Muscle of leg (tissue), 11 donors: Measurements from ENCODE around the gene TRAPPC4. TPM values are rescaled to one million over a fixed set of nuclear protein-coding genes. Genes with fewer than 3 reads are reported as not detected.
"Not testable (repeated sequence)": the region's sequence is repeated elsewhere in the genome, so short reads cannot be mapped to it uniquely, and the experiment has no call there.

Experiments used
- DNase-seq: peaks from one replicate; pipeline ENCODE4 v3.0.0; 2013
- H3K27ac ChIP-seq: one replicate; pipeline ENCODE4 v1.5.1; 2013; ENCODE audit warnings: mild to moderate bottlenecking, low read length, control low read depth
- H3K27me3 ChIP-seq: one replicate; pipeline ENCODE4 v1.6.1; 2013; ENCODE audit warnings: low read length; ENCODE audit not compliant: control insufficient read depth, insufficient read depth
- H3K36me3 ChIP-seq: one replicate; pipeline ENCODE4 v1.6.1; 2013; ENCODE audit warnings: low read length; ENCODE audit not compliant: control insufficient read depth, insufficient read depth
- H3K4me1 ChIP-seq: one replicate; pipeline ENCODE4 v1.6.1; 2013; ENCODE audit warnings: low read length; ENCODE audit not compliant: control insufficient read depth, insufficient read depth
- H3K4me3 ChIP-seq: one replicate; pipeline ENCODE4 v1.5.1; 2013; ENCODE audit warnings: low read length, control low read depth
- H3K9me3 ChIP-seq: replicated peaks from 2 replicates; pipeline ENCODE4 v1.6.1; 2013; ENCODE audit warnings: low read depth, low read length; ENCODE audit not compliant: control insufficient read depth
- whole genome bisulfite sequencing: methylation state at CpG from one replicate; pipeline ENCODE4 v1.1.5; 2013; ENCODE audit warnings: missing lambda C conversion rate; ENCODE audit not compliant: insufficient coverage; 5-methylcytosine and 5-hydroxymethylcytosine counted together
- polyA plus RNA-seq, 8 donors: library from polyadenylated mRNA; unstranded; fragments of 120-200 nt; gene quantifications; one replicate each; pipeline versions ENCODE4 v1.2.1 to v1.2.3, GENCODE V29; 2013; ENCODE audit warnings: inconsistent platforms in 1 of 8, low replicate concordance in 1 of 8; ENCODE audit not compliant: insufficient read length in 8 of 8, insufficient read depth in 1 of 8
- total RNA-seq: library from RNA; stranded (reverse); fragments of 120-200 nt; gene quantifications from one replicate; pipeline ENCODE4 v1.2.4, GENCODE V29; 2013

The TRAPPC4 gene
- total and polyA plus RNA-seq, 9 donors: 41.9 to 56.3 (median 48.5) TPM

DNA sequence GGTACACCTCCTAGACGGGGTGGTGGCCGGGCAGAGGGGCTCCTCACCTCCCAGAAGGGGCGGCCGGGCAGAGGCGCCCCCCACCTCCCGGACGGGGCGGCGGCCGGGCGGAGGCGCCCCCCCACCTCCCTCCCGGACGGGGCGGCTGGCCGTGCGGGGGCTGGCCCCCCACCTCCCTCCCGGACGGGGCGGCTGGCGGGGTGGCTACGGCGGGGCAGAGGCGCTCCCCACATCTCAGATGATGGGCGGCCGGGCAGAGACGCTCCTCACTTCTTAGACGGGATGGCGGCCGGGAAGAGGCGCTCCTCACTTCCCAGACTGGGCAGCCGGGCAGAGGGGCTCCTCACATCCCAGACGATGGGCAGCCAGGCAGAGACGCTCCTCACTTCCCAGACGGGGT lies 40.6 kb downstream of the TRAPPC4 start:
- H3K27me3 ChIP-seq, DNase-seq: not testable (repeated sequence)
- 80% methylated on average over 1 of the region's 35 CpGs for WGBS

GRCh38 chr11:119061256-119061655 lies 42.7 kb downstream of the TRAPPC4 start:
- Histone ChIP-seq H3K27ac (no peak overlapping the region), H3K4me1 (peaks cover 10% of the 10 kb centered on the region), H3K36me3 (no peaks in the 10 kb centered on the region), H3K4me3 (no peak overlapping the region), H3K27me3 (no peaks in the 10 kb centered on the region), H3K9me3 (no peaks in the 10 kb centered on the region)
- 100% methylated on average over 1 of the region's 3 CpGs for WGBS
- DNase-seq: no peak

More for the DNA sequence above, 40.6 kb downstream of the TRAPPC4 start:
- H3K27ac ChIP-seq, H3K4me3 ChIP-seq, H3K9me3 ChIP-seq: not testable (repeated sequence)
- H3K36me3 ChIP-seq: peaks cover 16% of the 10 kb centered on the region
- H3K4me1 ChIP-seq: peaks cover 18% of the 10 kb centered on the region

GRCh38 chr11:119062779-119063178 lies 44.2 kb downstream of the TRAPPC4 start:
- no peaks in the 10 kb centered on the region for H3K9me3 ChIP-seq
- H3K27ac ChIP-seq: no peak overlapping the region
- 81% methylated on average over 3 of the region's 5 CpGs for WGBS
- no peak overlapping the region for H3K4me3 ChIP-seq
- peaks cover 12% of the 10 kb centered on the region for H3K4me1 ChIP-seq
- DNase-seq: no peak
- H3K36me3 ChIP-seq: no peaks in the 10 kb centered on the region
- no peaks in the 10 kb centered on the region for H3K27me3 ChIP-seq

- H3K9me3 ChIP-seq: no peaks in the 10 kb centered on the region
- no peaks in the 10 kb centered on the region for H3K27me3 ChIP-seq
- H3K36me3 ChIP-seq: peaks cover 11% of the 10 kb centered on the region
- peaks cover 12% of the 10 kb centered on the region for H3K4me1 ChIP-seq
- H3K27ac ChIP-seq: no peak overlapping the region
- no peak overlapping the region for H3K4me3 ChIP-seq
- DNase-seq: no peak
- WGBS: 40% methylated on average over 4 of the region's 4 CpGs
Measured at GRCh38 chr11:119065369-119065768, 46.8 kb downstream of the TRAPPC4 start.

DNA sequence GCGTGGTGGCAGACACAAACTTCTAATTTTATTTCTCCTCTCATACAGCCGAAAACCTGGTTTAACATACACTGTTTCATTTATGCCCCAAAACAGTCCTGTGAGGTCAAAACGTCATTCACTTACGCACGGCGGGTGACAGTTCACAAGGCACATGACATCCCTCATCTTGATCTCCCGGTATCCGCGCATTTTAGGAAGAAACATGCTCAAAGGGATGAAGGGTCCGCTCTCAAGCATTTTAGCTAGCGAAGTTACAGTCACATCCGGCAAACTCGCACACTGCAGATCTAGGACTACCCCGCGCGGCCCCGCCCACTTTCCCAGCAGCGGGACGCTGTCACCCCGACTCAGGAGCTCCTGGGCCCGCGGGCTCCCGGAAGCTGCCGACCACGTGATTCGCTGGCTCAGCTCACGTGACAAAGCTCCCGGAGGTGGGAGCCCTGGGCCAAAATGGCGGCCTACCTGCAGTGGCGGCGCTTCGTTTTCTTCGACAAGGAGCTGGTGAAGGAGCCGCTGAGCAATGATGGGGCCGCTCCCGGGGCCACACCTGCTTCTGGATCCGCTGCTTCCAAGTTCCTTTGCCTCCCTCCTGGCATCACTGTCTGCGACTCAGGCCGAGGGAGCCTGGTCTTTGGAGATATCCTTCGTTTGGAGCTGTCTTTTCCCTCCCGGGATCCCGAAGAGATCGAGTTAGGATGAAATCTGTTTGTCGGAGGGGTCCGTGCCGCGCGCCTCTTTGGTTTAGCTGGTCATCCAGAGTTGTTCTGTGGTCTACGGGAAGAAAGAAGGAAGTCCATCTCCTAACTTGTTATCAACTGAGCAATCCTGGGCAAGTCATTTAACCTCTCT lies 49.0 kb downstream of the TRAPPC4 start, which contains the start of gene VPS11:
TSS of gene VPS11 (plus strand) at position 448 of the 852 bp plus-strand sequence. CDS start at position 454, 6 bp downstream.
- peak within 1 kb of the TSS; percentile 99 for H3K4me3 ChIP-seq
- WGBS: under 1% methylated on average over 40 of the region's 49 CpGs

More for the DNA sequence above, 49.0 kb downstream of the TRAPPC4 start, which contains the start of gene VPS11:
- Histone ChIP-seq H3K9me3 (no peaks in the 10 kb centered on the region), H3K4me1 (peaks cover 12% of the 10 kb centered on the region), H3K36me3 (peaks cover 27% of the 10 kb centered on the region), H3K27ac (peak within 1 kb of the TSS; percentile 98), H3K27me3 (no peaks in the 10 kb centered on the region)
- peak; percentile 98 for DNase-seq

Other genes with a start within 250 kb of the TRAPPC4 start
- gene DDX6, start 227.6 kb upstream of the TRAPPC4 start, total RNA-seq: 91.4 TPM
- 10 to 100 TPM; 56.4 to 89.3 (median 70.5) TPM for gene DDX6, start 227.6 kb upstream of the TRAPPC4 start, polyA plus RNA-seq
- under 0.01 TPM for gene CXCR5, start 134.9 kb upstream of the TRAPPC4 start, total RNA-seq
- gene CXCR5, start 134.9 kb upstream of the TRAPPC4 start, polyA plus RNA-seq: under 1 TPM in 2 of 8 donors, not detected in 6; 0.07 to 0.14 TPM
- 24.6 TPM for gene BCL9L, start 92.8 kb upstream of the TRAPPC4 start, total RNA-seq
- 100 to 1,000 TPM in 1 of 8 donors, 10 to 100 TPM in 7; 43.3 to 102 (median 66.8) TPM for gene BCL9L, start 92.8 kb upstream of the TRAPPC4 start, polyA plus RNA-seq
- 0.09 TPM for gene UPK2, start 62.5 kb upstream of the TRAPPC4 start, total RNA-seq
- 1 to 10 TPM in 5 of 8 donors, under 1 TPM in 3; 0.65 to 3.5 (median 1.0) TPM for gene UPK2, start 62.5 kb upstream of the TRAPPC4 start, polyA plus RNA-seq
- not detected for gene FOXR1, start 47.0 kb upstream of the TRAPPC4 start, total RNA-seq
- gene FOXR1, start 47.0 kb upstream of the TRAPPC4 start, polyA plus RNA-seq: not detected
- 17.3 TPM for gene CENATAC, start 20.6 kb upstream of the TRAPPC4 start, total RNA-seq
- 10 to 100 TPM in 5 of 8 donors, 1 to 10 TPM in 3; 8.5 to 25.0 (median 12.5) TPM for gene CENATAC, start 20.6 kb upstream of the TRAPPC4 start, polyA plus RNA-seq
- gene RPS25, start 423 bp upstream of the TRAPPC4 start, total RNA-seq: 2,660 TPM
- gene RPS25, start 423 bp upstream of the TRAPPC4 start, polyA plus RNA-seq: 1,000 to 10,000 TPM; 1,606 to 2,037 (median 1,827) TPM
- 5.7 TPM for gene SLC37A4, start 12.1 kb downstream of the TRAPPC4 start, total RNA-seq
- gene SLC37A4, start 12.1 kb downstream of the TRAPPC4 start, polyA plus RNA-seq: 10 to 100 TPM in 6 of 8 donors, 1 to 10 TPM in 2; 8.9 to 18.4 (median 11.1) TPM
- 30.1 TPM for gene HYOU1, start 38.4 kb downstream of the TRAPPC4 start, total RNA-seq
- gene HYOU1, start 38.4 kb downstream of the TRAPPC4 start, polyA plus RNA-seq: 10 to 100 TPM; 35.3 to 64.0 (median 47.2) TPM
- 19.9 TPM for gene VPS11, start 49.1 kb downstream of the TRAPPC4 start, total RNA-seq
- gene VPS11, start 49.1 kb downstream of the TRAPPC4 start, polyA plus RNA-seq: 10 to 100 TPM; 29.1 to 32.1 (median 30.3) TPM
- gene HMBS, start 66.1 kb downstream of the TRAPPC4 start, total RNA-seq: 3.8 TPM
- 10 to 100 TPM; 20.0 to 26.3 (median 22.6) TPM for gene HMBS, start 66.1 kb downstream of the TRAPPC4 start, polyA plus RNA-seq
- 11.8 TPM for gene DPAGT1, start 83.1 kb downstream of the TRAPPC4 start, total RNA-seq
- gene DPAGT1, start 83.1 kb downstream of the TRAPPC4 start, polyA plus RNA-seq: 10 to 100 TPM; 23.9 to 35.0 (median 30.4) TPM
- gene C2CD2L, start 88.6 kb downstream of the TRAPPC4 start, total RNA-seq: 4.3 TPM
- 1 to 10 TPM; 6.6 to 9.4 (median 7.6) TPM for gene C2CD2L, start 88.6 kb downstream of the TRAPPC4 start, polyA plus RNA-seq
- 15.5 TPM for gene HINFP, start 102.8 kb downstream of the TRAPPC4 start, total RNA-seq
- gene HINFP, start 102.8 kb downstream of the TRAPPC4 start, polyA plus RNA-seq: 10 to 100 TPM; 17.0 to 22.8 (median 17.5) TPM
- 0.13 TPM for gene ABCG4, start 130.3 kb downstream of the TRAPPC4 start, total RNA-seq
- gene ABCG4, start 130.3 kb downstream of the TRAPPC4 start, polyA plus RNA-seq: under 1 TPM; 0.18 to 0.60 (median 0.28) TPM
- gene NLRX1, start 150.0 kb downstream of the TRAPPC4 start, total RNA-seq: 10.2 TPM
- gene NLRX1, start 150.0 kb downstream of the TRAPPC4 start, polyA plus RNA-seq: 10 to 100 TPM; 10.5 to 13.8 (median 11.9) TPM
- 0.09 TPM for gene NHERF4, start 166.7 kb downstream of the TRAPPC4 start, total RNA-seq
- gene NHERF4, start 166.7 kb downstream of the TRAPPC4 start, polyA plus RNA-seq: 1 to 10 TPM in 1 of 8 donors, under 1 TPM in 5, not detected in 2; 0.05 to 2.3 (median 0.10) TPM
- 6.0 TPM for gene CBL, start 187.6 kb downstream of the TRAPPC4 start, total RNA-seq
- gene CBL, start 187.6 kb downstream of the TRAPPC4 start, polyA plus RNA-seq: 10 to 100 TPM in 6 of 8 donors, 1 to 10 TPM in 2; 8.7 to 15.0 (median 11.9) TPM